HG03039 (cell line): ENCODE results near the gene LAMTOR3.
A peak's percentile ranks its signal among the peaks of the same experiment; 100 is the strongest.

ENCODE experiments used
- ATAC-seq: cut with Tn5 transposase; IDR thresholded peaks from one replicate; pipeline ENCODE4 v1.9.1; 2021; ENCODE audit warnings: mild to moderate bottlenecking, moderate library complexity; ENCODE audit not compliant: unreplicated experiment

Gene LAMTOR3

GRCh38 chr4:99863804-99864203 is 30.4 kb downstream of the LAMTOR3 start:
- no peak for ATAC-seq

GRCh38 chr4:99861120-99861905 is 32.9 kb downstream of the LAMTOR3 start:
- ATAC-seq, result peak; percentile 64

GRCh38 chr4:99860521-99860920 is 33.7 kb downstream of the LAMTOR3 start:
- no peak for ATAC-seq

GRCh38 chr4:99859618-99860017 is 34.6 kb downstream of the LAMTOR3 start:
- ATAC-seq, result no peak

GRCh38 chr4:99857307-99857706 is 36.9 kb downstream of the LAMTOR3 start:
- ATAC-seq, result no peak

DNA sequence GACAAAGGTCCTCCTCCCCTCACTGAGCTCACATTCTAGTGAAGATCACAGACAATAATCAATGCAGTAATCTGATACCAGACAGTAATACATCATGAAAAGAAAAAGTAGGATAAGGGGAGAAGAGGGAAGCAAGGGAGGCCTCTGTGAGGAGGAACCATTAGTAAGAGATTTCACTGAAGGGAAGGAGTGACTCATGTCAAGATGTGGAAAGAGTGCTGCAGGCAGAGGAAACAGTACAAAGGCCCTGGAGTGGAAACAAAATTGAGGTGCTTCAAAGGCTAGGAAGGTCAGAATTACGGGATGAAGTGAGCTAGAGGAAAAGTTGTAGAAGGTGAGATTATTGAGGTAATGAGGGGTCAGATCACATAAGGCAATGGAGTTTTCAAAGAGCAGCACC is 38.1 kb downstream of the LAMTOR3 start:
- no peak for ATAC-seq

DNA sequence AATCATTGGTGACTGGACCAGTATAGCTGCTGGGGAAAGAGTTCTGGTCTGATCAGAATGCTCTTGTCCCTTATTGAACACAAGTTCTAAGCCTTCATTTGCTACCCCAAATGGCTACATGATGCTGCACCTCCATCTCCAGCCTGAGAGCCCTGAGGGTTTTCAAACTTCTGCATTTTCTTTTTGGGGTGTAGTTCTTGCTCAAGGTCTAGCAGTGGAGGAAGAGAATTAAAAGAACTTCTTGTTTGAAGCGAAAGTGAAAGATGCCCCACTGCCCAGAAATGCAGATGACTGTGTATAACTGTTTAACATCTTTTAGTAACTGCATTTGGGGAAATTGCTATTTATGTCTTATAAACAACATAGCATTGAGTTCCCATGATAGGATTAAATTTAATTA is 38.5 kb downstream of the LAMTOR3 start:
- ATAC-seq, result peak; percentile 35

- no peak for ATAC-seq
Observed at GRCh38 chr4:99853999-99854398, 40.2 kb downstream of the LAMTOR3 start.

GRCh38 chr4:99853190-99853589 is 41.0 kb downstream of the LAMTOR3 start:
- no peak for ATAC-seq

- ATAC-seq, result no peak
Observed at GRCh38 chr4:99852199-99852749, 42.0 kb downstream of the LAMTOR3 start.

- ATAC-seq, result peak; percentile 41
Observed at GRCh38 chr4:99848591-99849001, 45.6 kb downstream of the LAMTOR3 start.

- peak; percentile 66 for ATAC-seq
Observed at GRCh38 chr4:99847362-99847976, 46.8 kb downstream of the LAMTOR3 start.

DNA sequence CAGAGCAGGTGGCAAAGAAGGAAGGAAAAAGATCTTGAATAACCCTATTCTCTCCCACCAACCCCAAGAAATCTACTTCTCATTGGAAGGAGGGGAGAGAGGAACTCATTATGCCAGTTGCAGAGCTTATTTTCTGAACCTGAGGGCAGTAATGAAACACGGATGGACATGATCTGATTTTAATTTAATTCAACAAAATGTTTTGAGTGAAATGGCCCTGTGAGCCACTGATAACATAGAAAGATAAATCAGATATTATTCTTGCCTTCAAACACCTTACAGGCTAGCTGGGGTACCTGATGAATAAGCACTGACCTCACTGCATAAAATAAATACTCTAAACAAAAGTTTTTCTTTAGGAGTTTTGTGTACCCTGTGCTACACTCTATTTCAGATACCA is 47.3 kb downstream of the LAMTOR3 start:
- no peak for ATAC-seq

GRCh38 chr4:99845708-99846469 is 48.3 kb downstream of the LAMTOR3 start:
- no peak for ATAC-seq

DNA sequence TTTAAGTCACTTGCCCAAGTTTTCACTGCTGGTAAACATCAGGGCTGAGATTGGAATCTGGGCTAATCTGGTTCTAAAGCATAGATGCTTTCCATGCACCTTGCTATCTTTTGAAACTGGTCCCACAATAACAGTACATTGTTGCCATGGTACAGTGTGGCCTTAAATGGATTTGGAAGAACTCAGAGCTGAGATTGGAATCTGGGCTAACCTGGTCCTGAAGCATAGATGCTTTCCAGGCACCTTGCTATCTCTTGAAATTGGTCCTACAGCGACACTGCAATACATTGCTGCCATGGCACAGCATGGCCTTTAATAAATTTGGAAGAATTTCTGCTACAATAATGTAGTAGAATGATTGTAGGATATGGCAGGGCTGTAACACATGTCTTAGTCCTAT is 49.0 kb downstream of the LAMTOR3 start:
- no peak for ATAC-seq

DNA sequence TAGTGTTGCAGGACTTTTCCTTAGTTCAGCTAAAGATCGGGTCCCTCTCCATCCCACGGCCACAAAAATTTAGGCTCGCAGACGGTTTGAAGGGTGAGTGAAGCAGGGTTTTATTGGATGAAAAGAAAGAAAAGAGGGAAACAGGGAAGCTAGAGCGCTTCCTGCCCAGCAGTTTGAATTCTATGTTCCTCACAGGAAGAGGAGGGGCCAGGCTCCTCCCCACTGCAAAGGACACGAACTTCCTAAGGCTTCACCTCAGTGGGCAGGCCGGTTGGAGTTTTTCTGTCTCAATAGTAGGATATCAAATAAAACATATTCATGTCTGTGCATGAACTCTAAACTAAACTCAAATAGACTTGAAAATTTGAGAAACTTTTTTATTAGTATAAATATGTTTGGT is 50.2 kb downstream of the LAMTOR3 start:
- ATAC-seq, result no peak

- no peak for ATAC-seq
Observed at GRCh38 chr4:99843413-99843812, 50.8 kb downstream of the LAMTOR3 start.

DNA sequence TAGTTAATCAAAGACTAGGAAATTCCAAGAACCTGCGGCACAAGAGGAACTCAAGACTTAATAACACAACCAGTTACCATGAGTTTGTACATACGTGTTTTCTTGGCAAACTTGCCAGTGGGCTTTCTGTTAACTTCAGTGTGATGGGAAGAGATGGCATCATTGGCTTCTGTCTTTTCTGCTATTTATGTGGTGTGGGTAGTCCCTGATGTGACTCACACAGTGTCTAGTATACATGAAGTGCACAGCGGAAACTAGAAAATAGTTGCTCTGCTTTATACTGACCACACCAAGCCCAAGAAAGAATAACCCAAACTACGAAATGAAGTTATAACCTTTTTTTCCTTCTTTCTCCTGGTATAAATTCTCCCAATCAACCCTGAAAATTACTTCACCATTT is 53.1 kb downstream of the LAMTOR3 start:
- ATAC-seq, result peak; percentile 37

GRCh38 chr4:99838927-99839326 is 55.3 kb downstream of the LAMTOR3 start:
- no peak for ATAC-seq

DNA sequence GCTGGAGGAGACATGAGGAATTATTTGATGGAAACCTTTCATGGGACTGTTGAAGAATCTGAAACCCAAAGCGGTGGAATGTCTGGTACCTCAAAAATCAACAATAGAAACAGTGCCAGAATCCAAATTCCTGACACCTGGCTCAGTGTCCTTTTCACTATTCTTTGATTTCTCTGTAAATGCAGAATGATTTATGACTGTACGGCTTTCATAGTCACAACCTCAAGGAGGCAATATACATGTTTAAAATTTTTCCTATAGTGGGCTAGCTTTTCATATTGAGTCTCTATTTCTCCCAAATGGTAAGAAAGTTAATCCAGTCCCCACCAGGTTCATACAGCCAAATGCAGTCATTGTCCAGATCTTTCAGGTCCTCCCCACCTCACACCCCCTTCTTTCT is 58.3 kb downstream of the LAMTOR3 start:
- no peak for ATAC-seq

DNA sequence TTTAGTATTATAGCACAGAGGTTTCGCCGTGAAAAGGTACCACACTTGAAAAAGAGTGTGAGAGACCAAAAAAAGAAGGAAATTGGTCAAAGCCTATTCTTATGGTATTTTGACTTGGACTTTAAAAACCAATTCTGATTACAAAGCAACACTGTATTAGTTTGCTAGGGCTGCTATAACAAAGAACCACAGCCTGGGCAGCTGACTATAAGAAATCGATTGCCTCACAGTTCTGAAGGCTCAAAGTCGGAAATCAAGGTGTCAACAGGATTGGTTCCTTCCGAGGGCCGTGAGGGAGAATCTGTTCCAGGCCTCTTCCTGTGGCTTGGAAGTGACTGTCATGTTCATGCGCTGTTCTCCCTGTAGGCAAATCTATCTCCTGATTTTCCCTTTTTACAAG is 59.7 kb downstream of the LAMTOR3 start:
- ATAC-seq, result no peak

- ATAC-seq, result no peak
Observed at GRCh38 chr4:99833756-99834155, 60.5 kb downstream of the LAMTOR3 start.
